Thoracic aorta (tissue), 2 donors: ENCODE results near the gene STOX2. TPM values are rescaled to one million over a fixed set of nuclear protein-coding genes. Genes with fewer than 3 reads are reported as not detected.

Source experiments
- ATAC-seq: fragments of 150-250 bp; one replicate; pipeline ENCODE4 v1.8.0; 2017; ENCODE audit warnings: low read depth; ENCODE audit not compliant: insufficient number of reproducible peaks, low FRiP score
- DNase-seq: peaks from one replicate; pipeline ENCODE4 v3.0.0-alpha.2; 2020; ENCODE audit warnings: low spot score
- H3K27ac ChIP-seq, 2 donors: fragments of 200-600 bp; sonication (generic); 1 replicate in 1 of 2; 2 replicates in 1 of 2; pipeline ENCODE4 v1.5.1; 2016; ENCODE audit warnings: mild to moderate bottlenecking in 2 of 2, moderate library complexity in 2 of 2
- H3K27me3 ChIP-seq: fragments of 200-600 bp; sonication (generic); replicated peaks from 2 replicates; pipeline ENCODE4 v1.6.0; 2016; ENCODE audit warnings: mild to moderate bottlenecking; ENCODE audit not compliant: insufficient read depth
- H3K36me3 ChIP-seq: fragments of 200-600 bp; sonication (generic); one replicate; pipeline ENCODE4 v1.5.1; 2016
- H3K4me1 ChIP-seq, 2 donors: fragments of 200-600 bp; sonication (generic); 1 replicate in 1 of 2; 2 replicates in 1 of 2; pipeline versions ENCODE4 v1.5.1 to v1.6.0; 2016; ENCODE audit warnings: low read depth in 2 of 2, mild to moderate bottlenecking in 1 of 2; ENCODE audit not compliant: control insufficient read depth in 1 of 2
- H3K4me3 ChIP-seq: fragments of 200-600 bp; sonication (generic); 2 replicates; pipeline ENCODE4 v1.5.1; 2016; ENCODE audit warnings: mild to moderate bottlenecking
- H3K9me3 ChIP-seq: fragments of 200-600 bp; sonication (generic); 2 replicates; pipeline ENCODE4 v1.5.1; 2016
- total RNA-seq, 2 donors: library from RNA; depleted of rRNA; stranded (reverse); fragments of >200 nt; gene quantifications; one replicate each; pipeline versions ENCODE4 v1.1.0 to v1.2.3, GENCODE V29; 2016
- TF ChIP-seq, protein P1 (sequence below): fragments of 200-600 bp; sonication (generic); IDR thresholded peaks from one replicate; pipeline ENCODE4 v1.5.1; 2019; ENCODE audit warnings: antibody characterized with exemption

STOX2 gene
- total RNA-seq, 2 donors from 2014 or later = 5.9 to 20.2 TPM

- H3K36me3 ChIP-seq = no peaks in the 10 kb centered on the region
- H3K4me3 ChIP-seq = no peak overlapping the region
- H3K27me3 ChIP-seq = no peaks in the 10 kb centered on the region
- H3K4me1 ChIP-seq = no peaks in the 10 kb centered on the region
- ATAC-seq (no peak), DNase-seq (no peak)
- no peaks in the 10 kb centered on the region for H3K9me3 ChIP-seq
- TF ChIP-seq, protein P1, sequence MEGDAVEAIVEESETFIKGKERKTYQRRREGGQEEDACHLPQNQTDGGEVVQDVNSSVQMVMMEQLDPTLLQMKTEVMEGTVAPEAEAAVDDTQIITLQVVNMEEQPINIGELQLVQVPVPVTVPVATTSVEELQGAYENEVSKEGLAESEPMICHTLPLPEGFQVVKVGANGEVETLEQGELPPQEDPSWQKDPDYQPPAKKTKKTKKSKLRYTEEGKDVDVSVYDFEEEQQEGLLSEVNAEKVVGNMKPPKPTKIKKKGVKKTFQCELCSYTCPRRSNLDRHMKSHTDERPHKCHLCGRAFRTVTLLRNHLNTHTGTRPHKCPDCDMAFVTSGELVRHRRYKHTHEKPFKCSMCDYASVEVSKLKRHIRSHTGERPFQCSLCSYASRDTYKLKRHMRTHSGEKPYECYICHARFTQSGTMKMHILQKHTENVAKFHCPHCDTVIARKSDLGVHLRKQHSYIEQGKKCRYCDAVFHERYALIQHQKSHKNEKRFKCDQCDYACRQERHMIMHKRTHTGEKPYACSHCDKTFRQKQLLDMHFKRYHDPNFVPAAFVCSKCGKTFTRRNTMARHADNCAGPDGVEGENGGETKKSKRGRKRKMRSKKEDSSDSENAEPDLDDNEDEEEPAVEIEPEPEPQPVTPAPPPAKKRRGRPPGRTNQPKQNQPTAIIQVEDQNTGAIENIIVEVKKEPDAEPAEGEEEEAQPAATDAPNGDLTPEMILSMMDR = no peak
- no peak overlapping the region for H3K27ac ChIP-seq
Observed at GRCh38 chr4:184019076-184019475, 114.0 kb downstream of the STOX2 start.

DNA sequence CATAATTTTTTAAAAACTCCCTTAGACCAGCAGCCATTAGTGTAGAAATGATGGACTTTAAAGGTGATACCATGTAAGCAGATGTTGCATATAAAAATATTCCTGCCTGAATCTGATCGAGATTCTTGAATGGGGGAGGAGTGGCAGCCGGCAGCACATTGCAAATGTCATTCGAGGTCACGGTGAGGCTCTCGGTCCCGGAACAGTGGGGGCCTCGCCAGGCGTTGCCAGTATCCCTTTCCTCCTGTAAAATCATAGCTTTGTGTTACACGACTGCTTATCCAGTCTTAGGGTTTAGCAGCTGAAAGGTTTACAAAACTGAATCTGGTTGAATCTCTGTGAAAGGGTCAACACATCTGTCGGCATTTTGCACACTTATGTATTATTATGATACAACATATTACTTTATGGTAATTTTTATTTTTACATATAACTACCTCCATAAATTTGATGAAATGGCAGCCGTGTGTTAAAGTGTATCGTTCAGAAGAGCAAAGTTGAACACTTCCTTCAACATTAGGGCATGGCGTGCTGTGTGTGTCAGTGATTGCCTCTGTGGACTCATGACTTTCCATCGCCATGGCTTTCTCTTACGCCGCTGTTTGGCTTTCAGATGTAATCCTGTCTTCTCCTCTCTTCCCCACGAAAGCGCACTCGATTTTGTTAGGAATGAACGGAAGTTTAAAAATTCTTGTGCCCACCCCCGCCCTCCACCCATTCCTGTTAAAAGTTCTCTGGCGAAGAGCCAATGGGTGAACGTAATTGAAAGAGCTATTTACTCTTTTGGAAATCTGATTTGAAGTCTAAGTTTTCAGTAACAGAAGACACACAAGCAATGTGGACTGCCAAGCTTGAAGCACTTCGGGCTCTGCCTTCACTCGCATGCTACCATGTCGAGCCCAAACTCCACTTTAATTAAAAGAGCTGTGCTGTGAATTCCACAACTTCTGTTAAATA, 114.8 kb downstream of the STOX2 start:
- Histone ChIP-seq H3K27ac (no peak overlapping the region), H3K9me3 (no peaks in the 10 kb centered on the region), H3K27me3 (no peaks in the 10 kb centered on the region), H3K4me1 (no peaks in the 10 kb centered on the region), H3K4me3 (no peak overlapping the region), H3K36me3 (no peaks in the 10 kb centered on the region)
- ATAC-seq = no peak
- DNase-seq = no peak
- TF ChIP-seq, protein P1 = no peak

GRCh38 chr4:184021389-184021788, 116.3 kb downstream of the STOX2 start:
- Histone ChIP-seq H3K27me3 (no peaks in the 10 kb centered on the region), H3K9me3 (no peaks in the 10 kb centered on the region), H3K4me3 (no peak overlapping the region), H3K4me1 (no peaks in the 10 kb centered on the region), H3K36me3 (no peaks in the 10 kb centered on the region), H3K27ac (no peak overlapping the region)
- TF ChIP-seq, protein P1 = no peak
- DNase-seq (no peak), ATAC-seq (no peak)

DNA sequence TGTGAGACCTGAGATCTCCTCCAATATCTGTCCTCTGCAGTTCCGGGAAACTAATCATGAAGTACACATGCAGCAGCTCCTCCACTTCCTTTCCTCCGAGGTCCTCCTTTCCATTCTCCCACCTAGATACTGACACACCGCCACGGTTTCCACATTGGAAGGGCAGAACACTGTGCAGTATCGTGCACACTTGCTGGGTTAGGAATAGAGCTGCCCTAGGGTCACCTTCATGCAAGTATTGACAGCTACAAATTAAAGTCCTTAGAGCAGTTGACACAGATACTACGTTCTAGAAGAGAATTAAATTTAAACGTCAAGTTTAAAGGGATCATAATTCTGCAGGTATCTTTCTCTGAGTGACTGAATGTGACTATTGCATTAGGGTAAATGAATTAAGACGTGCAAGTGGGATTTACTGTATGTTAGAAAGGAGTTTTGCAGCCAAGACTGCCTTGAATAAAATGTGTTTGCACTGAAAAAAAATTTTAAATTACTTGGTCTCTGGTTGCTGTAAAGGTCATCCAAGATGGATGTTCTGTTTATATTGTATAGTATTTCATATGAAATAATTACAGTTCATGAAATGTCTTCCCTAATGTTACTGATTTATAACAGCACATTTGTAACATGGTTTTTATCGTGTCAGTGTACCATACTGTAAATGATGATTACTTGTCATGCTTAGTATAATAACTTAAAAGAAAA, 117.7 kb downstream of the STOX2 start:
- no peak for DNase-seq
- Histone ChIP-seq H3K4me3 (no peak overlapping the region), H3K27ac (no peak overlapping the region), H3K4me1 (no peaks in the 10 kb centered on the region), H3K27me3 (no peaks in the 10 kb centered on the region), H3K9me3 (no peaks in the 10 kb centered on the region), H3K36me3 (no peaks in the 10 kb centered on the region)
- TF ChIP-seq, protein P1 = no peak
- no peak for ATAC-seq

GRCh38 chr4:184024637-184025036, 119.5 kb downstream of the STOX2 start:
- H3K4me3 ChIP-seq = no peak overlapping the region
- H3K36me3 ChIP-seq = no peaks in the 10 kb centered on the region
- no peak overlapping the region for H3K27ac ChIP-seq
- no peaks in the 10 kb centered on the region for H3K4me1 ChIP-seq
- no peak for DNase-seq
- H3K27me3 ChIP-seq = no peaks in the 10 kb centered on the region
- TF ChIP-seq, protein P1 = no peak
- no peaks in the 10 kb centered on the region for H3K9me3 ChIP-seq
- no peak for ATAC-seq
